HCT116 (cell line): ENCODE measurements around the gene LSMEM2. TPM values are rescaled to one million over a fixed set of nuclear protein-coding genes. Genes with fewer than 3 reads are reported as not detected.
"Not testable (repeated sequence)": the region's sequence is repeated elsewhere in the genome, so short reads cannot be mapped to it uniquely, and the experiment has no call there.

Source experiments
- ATAC-seq: fragments of 200-7000 bp; cut with Tn5 transposase; 2 replicates; pipeline ENCODE4 v1.9.1; 2020; ENCODE audit warnings: mild to moderate bottlenecking, moderate library complexity
- BruUV-seq: library from RNA; stranded (reverse); fragments of 400-500 nt; replicated peaks from 2 replicates; lab custom pipeline; 2021; lab: Mats Ljungman, UMichigan
- CTCF ChIA-PET: fragments of 300-600 bp; sonication (Branson Sonifier 250); formaldehyde crosslinking; loops from one replicate; lab custom pipeline; 2021; ENCODE audit warnings: antibody characterized with exemption; lab: Charles Lee
- POLR2A ChIA-PET: fragments of 300-600, 350-600 bp; sonication (Branson Sonifier 250); formaldehyde crosslinking; loops from one replicate; lab custom pipeline; 2021; ENCODE audit warnings: antibody characterized with exemption; lab: Charles Lee
- RAD21 ChIA-PET, 2 experiments: fragments of 300-600 bp; sonication (Branson Sonifier 250); formaldehyde crosslinking; loops; one replicate each; lab custom pipeline; 2023; ENCODE audit warnings: low total read pairs in 2 of 2; ENCODE audit not compliant: uncharacterized antibody in 2 of 2, unreplicated experiment in 2 of 2, low non-redundant PET in 1 of 2; lab: Charles Lee
- DNase-seq: peaks from one replicate; pipeline ENCODE4 v3.0.0-alpha.2; 2010; ENCODE audit warnings: low read depth, low spot score
- H2AFZ ChIP-seq: fragments of 200-600 bp; shearing (Covaris generic), sonication (generic); 2 replicates; pipeline ENCODE4 v1.6.1; 2017; ENCODE audit warnings: low read depth, mixed run types, mixed read lengths, antibody characterized with exemption, low read length; ENCODE audit not compliant: poor library complexity, severe bottlenecking
- H3K27ac ChIP-seq: 2 replicates; pipeline ENCODE4 v1.5.1; 2012; ENCODE audit warnings: low read depth, low read length
- H3K27me3 ChIP-seq: fragments of 200-600 bp; sonication (generic); 2 replicates; pipeline ENCODE4 v1.6.1; 2016; ENCODE audit warnings: mixed run types, low read length, mixed read lengths; ENCODE audit not compliant: insufficient read depth
- H3K36me3 ChIP-seq, 2 experiments: fragments of 200-500 bp in 1 of 2; fragments of 200-600 bp in 1 of 2; sonication (Bioruptor generic) in 1 of 2; sonication (generic) in 1 of 2; 2 replicates each; pipeline versions ENCODE4 v1.5.1 to v1.6.1; 2014 to 2016; ENCODE audit warnings: low read length in 2 of 2, inconsistent platforms in 1 of 2, mixed read lengths in 1 of 2, mixed run types in 1 of 2; ENCODE audit not compliant: insufficient read depth in 2 of 2, control insufficient read depth in 1 of 2
- H3K4me1 ChIP-seq, 2 experiments: fragments of 200-600 bp in 1 of 2; sonication (generic) in 1 of 2; 2 replicates each; pipeline versions ENCODE4 v1.5.1 to v1.6.1; 2012 to 2017; ENCODE audit warnings: low read length in 2 of 2, inconsistent platforms in 1 of 2, mild to moderate bottlenecking in 1 of 2, mixed read lengths in 1 of 2, mixed run types in 1 of 2, moderate library complexity in 1 of 2; ENCODE audit not compliant: insufficient read depth in 2 of 2, control insufficient read depth in 1 of 2
- H3K4me2 ChIP-seq: fragments of 200-600 bp; sonication (generic); 2 replicates; pipeline ENCODE4 v1.6.1; 2017; ENCODE audit warnings: mixed run types, low read length, mixed read lengths
- H3K4me3 ChIP-seq, 2 experiments: fragments of 200-600 bp in 1 of 2; sonication (generic) in 1 of 2; replicated peaks in 1 of 2; 2 replicates each; pipeline ENCODE4 v1.5.1; 2011 to 2016; ENCODE audit warnings: low read length in 2 of 2, control low read depth in 1 of 2, low read depth in 1 of 2, mild to moderate bottlenecking in 1 of 2, mixed read lengths in 1 of 2, mixed run types in 1 of 2
- H3K79me2 ChIP-seq: fragments of 200-600 bp; sonication (generic); 2 replicates; pipeline ENCODE4 v1.6.1; 2017; ENCODE audit warnings: mild to moderate bottlenecking, mixed run types, low read length, moderate library complexity, mixed read lengths; ENCODE audit not compliant: insufficient read depth
- H3K9ac ChIP-seq: fragments of 200-600 bp; sonication (generic); 2 replicates; pipeline ENCODE4 v1.6.1; 2016; ENCODE audit warnings: low read length, mixed read lengths
- H3K9me2 ChIP-seq: fragments of 200-600 bp; sonication (generic), shearing (Covaris generic); 2 replicates; pipeline ENCODE4 v1.6.1; 2017; ENCODE audit warnings: mixed run types, mild to moderate bottlenecking, moderate library complexity; ENCODE audit not compliant: insufficient read depth
- H3K9me3 ChIP-seq, 2 experiments: fragments of 200-500 bp in 1 of 2; fragments of 200-600 bp in 1 of 2; sonication (Bioruptor generic) in 1 of 2; sonication (generic) in 1 of 2; 2 replicates each; pipeline ENCODE4 v1.6.1; 2014 to 2017; ENCODE audit warnings: low read length in 2 of 2, mixed read lengths in 2 of 2, inconsistent platforms in 1 of 2, low read depth in 1 of 2, mild to moderate bottlenecking in 1 of 2, mixed run types in 1 of 2, moderate library complexity in 1 of 2; ENCODE audit not compliant: control insufficient read depth in 1 of 2, insufficient read depth in 1 of 2
- H4K20me1 ChIP-seq: fragments of 200-600 bp; sonication (generic), shearing (Covaris generic); 2 replicates; pipeline ENCODE4 v1.6.1; 2017; ENCODE audit warnings: mixed run types, mild to moderate bottlenecking, moderate library complexity; ENCODE audit not compliant: insufficient read depth
- EGR1 ChIP-seq: IDR thresholded peaks from 2 replicates; pipeline ENCODE4 v1.6.1; 2012; ENCODE audit warnings: low read depth
- EZH2phosphoT487 ChIP-seq: fragments of 200-600 bp; IDR thresholded peaks from 2 replicates; pipeline ENCODE4 v1.6.1; 2018; ENCODE audit warnings: antibody characterized with exemption, borderline replicate concordance
- POLR2A ChIP-seq: IDR thresholded peaks from 2 replicates; pipeline ENCODE4 v1.7.0; 2011; ENCODE audit warnings: borderline replicate concordance; ENCODE audit not compliant: insufficient read depth, insufficient read length; ENCODE audit errors: extremely low read depth
- SIN3A ChIP-seq: IDR thresholded peaks from 2 replicates; pipeline ENCODE4 v1.6.1; 2012; ENCODE audit warnings: low read depth
- TCF7L2 ChIP-seq: IDR thresholded peaks from 2 replicates; pipeline ENCODE4 v1.7.0; 2011; ENCODE audit warnings: borderline replicate concordance, inconsistent platforms; ENCODE audit not compliant: insufficient read depth, insufficient read length; ENCODE audit errors: extremely low read depth
- ZFX ChIP-seq: fragments of 450-650 bp; IDR thresholded peaks from 2 replicates; pipeline ENCODE4 v1.6.1; 2017
- ZNF274 ChIP-seq: fragments of 200-500 bp; sonication (Bioruptor generic); IDR thresholded peaks from 2 replicates; pipeline ENCODE4 v1.6.1; 2014; ENCODE audit warnings: mild to moderate bottlenecking, low read depth, low read length, inconsistent platforms
- intact Hi-C: fragments of 100-400 bp; cut with micrococcal nuclease; formaldehyde crosslinking; loops from 2 replicates; pipeline ENCODE4 v1.10.0; 2022
- total RNA-seq: library from RNA; stranded (reverse); gene quantifications from one replicate; pipeline ENCODE4 v1.2.1, GENCODE V29; 2021; ENCODE audit not compliant: unreplicated experiment
- TF ChIP-seq, protein P1 (sequence below): IDR thresholded peaks from 2 replicates; pipeline ENCODE4 v1.6.1; 2011; ENCODE audit warnings: mild to moderate bottlenecking, low read length, moderate library complexity; ENCODE audit not compliant: insufficient replicate concordance; ENCODE audit errors: extremely low read depth

Gene LSMEM2
- total RNA-seq, 1 experiment from 2014 or later, result not detected

DNA sequence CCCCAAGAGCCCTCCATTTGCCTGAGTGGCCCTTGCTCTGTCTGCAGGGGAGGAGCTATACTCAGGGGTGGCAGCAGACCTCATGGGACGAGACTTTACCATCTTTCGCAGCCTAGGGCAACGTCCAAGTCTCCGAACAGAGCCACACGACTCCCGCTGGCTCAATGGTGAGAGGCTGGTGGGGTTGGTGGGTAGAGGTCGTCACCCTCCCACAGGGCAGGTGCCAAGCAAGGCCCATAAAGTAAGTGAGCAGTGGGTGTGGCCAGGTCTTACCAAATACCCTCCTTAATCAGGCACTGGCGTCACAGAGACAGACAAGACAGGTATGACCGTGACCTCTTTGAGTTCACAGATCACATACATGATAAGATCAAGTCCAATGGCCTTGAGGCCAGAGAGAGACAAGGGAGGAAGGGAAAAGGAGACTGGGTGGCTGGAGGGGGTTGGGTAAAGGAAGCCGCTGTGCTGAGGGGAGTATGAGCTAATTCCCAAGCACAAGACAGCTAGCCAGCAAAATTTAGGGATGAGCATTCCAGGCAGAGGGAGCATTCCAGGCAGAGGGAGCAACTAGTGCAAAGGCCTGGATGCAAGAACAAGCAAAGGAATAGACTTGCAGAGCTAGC is 7.5 kb upstream of the LSMEM2 start:
- H3K9me3 ChIP-seq, result no peaks in the 10 kb centered on the region
- BruUV-seq, result no TSS peak
- DNase-seq (no peak), ATAC-seq (no peak)
- H3K4me2 ChIP-seq, result peak overlapping the region; percentile 12; the same call in 1 of the 2 replicates
- ChIA-PET CTCF (interaction anchor here (1.1 to 3.4 kb wide), 5 partner anchors 11 to 77 kb away, joined by 3 to 27 read pairs (median 9); no protein-coding TSS in a partner anchor), POLR2A (interaction anchor here (1.0 to 1.5 kb wide), 2 partner anchors 21 to 36 kb away, joined by 3 to 4 read pairs; partner anchors contain the start of genes GNAI2 and IFRD2), RAD21 (interaction anchor here (1.1 to 1.9 kb wide), 2 partner anchors 11 kb away, joined by 4 to 7 read pairs; no protein-coding TSS in a partner anchor)
- no peaks in the 10 kb centered on the region for H3K79me2 ChIP-seq
- no peak overlapping the region for H2AFZ ChIP-seq
- H3K27me3 ChIP-seq, result no peaks in the 10 kb centered on the region
- no peak overlapping the region for H3K4me3 ChIP-seq
- TF ChIP-seq SIN3A (no peak), ZFX (no peak), ZNF274 (no peak), EZH2phosphoT487 (no peak), TCF7L2 (no peak), EGR1 (no peak), POLR2A (no peak)
- TF ChIP-seq, protein P1, sequence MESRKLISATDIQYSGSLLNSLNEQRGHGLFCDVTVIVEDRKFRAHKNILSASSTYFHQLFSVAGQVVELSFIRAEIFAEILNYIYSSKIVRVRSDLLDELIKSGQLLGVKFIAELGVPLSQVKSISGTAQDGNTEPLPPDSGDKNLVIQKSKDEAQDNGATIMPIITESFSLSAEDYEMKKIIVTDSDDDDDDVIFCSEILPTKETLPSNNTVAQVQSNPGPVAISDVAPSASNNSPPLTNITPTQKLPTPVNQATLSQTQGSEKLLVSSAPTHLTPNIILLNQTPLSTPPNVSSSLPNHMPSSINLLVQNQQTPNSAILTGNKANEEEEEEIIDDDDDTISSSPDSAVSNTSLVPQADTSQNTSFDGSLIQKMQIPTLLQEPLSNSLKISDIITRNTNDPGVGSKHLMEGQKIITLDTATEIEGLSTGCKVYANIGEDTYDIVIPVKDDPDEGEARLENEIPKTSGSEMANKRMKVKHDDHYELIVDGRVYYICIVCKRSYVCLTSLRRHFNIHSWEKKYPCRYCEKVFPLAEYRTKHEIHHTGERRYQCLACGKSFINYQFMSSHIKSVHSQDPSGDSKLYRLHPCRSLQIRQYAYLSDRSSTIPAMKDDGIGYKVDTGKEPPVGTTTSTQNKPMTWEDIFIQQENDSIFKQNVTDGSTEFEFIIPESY, result no peak
- H3K36me3 ChIP-seq, result no peaks in the 10 kb centered on the region
- intact Hi-C loops, result loop anchor here (5.0 kb wide), 1 partner anchor 149 kb away; no protein-coding TSS in a partner anchor
- H4K20me1 ChIP-seq, result no peaks in the 10 kb centered on the region
- no peak overlapping the region for H3K9ac ChIP-seq
- no peak overlapping the region; the same call in 1 of the 2 replicates for H3K27ac ChIP-seq
- no peaks in the 10 kb centered on the region for H3K9me2 ChIP-seq
- peaks cover 65 to 79% of the 10 kb centered on the region in 2 experiments for H3K4me1 ChIP-seq

DNA sequence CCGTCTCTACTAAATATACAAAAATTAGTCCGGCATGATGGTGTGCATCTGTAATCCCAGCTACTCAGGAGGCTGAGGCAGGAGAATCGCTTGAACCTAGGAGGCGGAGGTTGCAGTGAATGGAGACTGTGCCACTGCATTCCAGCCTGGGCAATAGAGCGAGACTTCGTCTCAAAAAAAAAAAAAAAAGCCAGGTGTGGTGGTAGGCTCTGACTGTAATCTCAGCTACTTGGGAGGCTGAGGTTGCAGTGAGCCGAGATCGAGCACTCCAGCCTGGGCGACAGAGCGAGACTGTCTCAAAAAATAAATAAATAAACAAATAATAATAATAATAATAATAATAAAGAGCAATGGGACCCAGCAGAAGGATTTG is 6.4 kb upstream of the LSMEM2 start:
- H3K27ac ChIP-seq, H3K36me3 ChIP-seq, H2AFZ ChIP-seq, H3K9me2 ChIP-seq, H3K9ac ChIP-seq, H3K4me3 ChIP-seq, H3K79me2 ChIP-seq, H4K20me1 ChIP-seq, BruUV-seq, ATAC-seq, H3K27me3 ChIP-seq, DNase-seq, H3K9me3 ChIP-seq: not testable (repeated sequence)
- intact Hi-C loops, result loop anchor here (5.0 kb wide), 1 partner anchor 150 kb away; no protein-coding TSS in a partner anchor
- ChIA-PET RAD21 (interaction anchor here (0.7 to 1.9 kb wide), 3 partner anchors 12 to 62 kb away, joined by 4 to 7 read pairs (median 7); no protein-coding TSS in a partner anchor), POLR2A (interaction anchor here (0.6 kb wide), 1 partner anchor 11 kb away, joined by 3 read pairs; no protein-coding TSS in a partner anchor), CTCF (interaction anchor here (0.7 to 3.4 kb wide), 4 partner anchors 13 to 78 kb away, joined by 4 to 27 read pairs (median 8); no protein-coding TSS in a partner anchor)
- Histone ChIP-seq H3K4me1 (peaks cover 57 to 68% of the 10 kb centered on the region in 2 experiments), H3K4me2 (peak overlapping the region; percentile 96)
